ENCODE results near the gene CHMP6. TPM values are rescaled to one million over a fixed set of nuclear protein-coding genes. Genes with fewer than 3 reads are reported as not detected.

Gene CHMP6
- total and polyA plus RNA-seq, 12 donors, result 17.5 to 30.6 (median 22.8) TPM

DNA sequence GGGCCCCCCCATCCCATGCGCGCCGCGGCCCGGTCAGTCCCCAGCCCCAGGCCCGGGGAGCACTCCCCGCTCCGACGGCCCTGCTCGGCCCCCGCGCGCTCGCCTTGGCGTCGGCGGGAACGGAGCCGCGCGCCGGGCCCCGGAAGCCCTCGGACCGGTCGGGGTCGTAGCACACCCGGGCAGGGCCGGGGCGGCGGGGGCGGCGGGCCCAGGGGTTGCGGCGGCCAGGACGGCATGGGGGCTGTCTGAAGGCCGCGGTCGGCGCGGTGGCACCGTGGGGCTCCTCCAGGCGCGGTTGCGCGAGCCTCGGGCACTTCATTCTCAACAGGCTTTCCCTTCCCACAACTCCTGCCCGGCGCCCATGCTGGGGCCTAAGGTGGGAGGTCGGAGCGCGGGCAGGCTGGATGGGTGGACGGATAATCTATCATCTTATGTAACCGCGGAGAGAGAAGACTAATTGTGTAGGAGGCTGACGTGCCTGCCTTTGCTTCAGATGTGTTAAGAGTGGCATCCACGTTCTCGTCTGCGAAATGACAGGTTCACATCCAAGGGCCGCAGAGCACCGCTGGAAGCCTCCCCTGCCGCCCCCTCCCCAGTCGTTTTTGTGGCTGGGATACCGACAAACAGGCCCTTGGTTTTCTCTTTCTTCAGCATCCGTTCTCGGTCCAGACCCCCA is 44.0 kb downstream of the CHMP6 start:
- H3K27ac ChIP-seq, result peak overlapping the region in 8 of 10 donors; percentile 10 to 72 (median 63)
- intact Hi-C loops (cut with DNase I), result loop anchor here in 2 of 10 donors (1.0 to 5.0 kb wide), 2 partner anchors 47 kb away; no protein-coding TSS in a partner anchor
- H3K4me1 ChIP-seq, result peaks cover 21 to 87% (median 75%) of the 10 kb centered on the region in 9 donors
- DNase-seq, result no peak
- no peak for ATAC-seq
- TF ChIP-seq CTCF (IDR thresholded peaks at IDR 0.05), result no peak
- peak overlapping the region in 9 of 10 donors; percentile 52 to 77 (median 67) for H3K4me3 ChIP-seq
- 17% methylated on average over 65 to 66 of the region's 66 CpGs for WGBS, 2 donors
- H3K27me3 ChIP-seq, result peaks cover 0 to 17% (median 0%) of the 10 kb centered on the region in 7 donors
- H3K9me3 ChIP-seq, result no peaks in the 10 kb centered on the region
- peaks cover 0 to 12% (median 0%) of the 10 kb centered on the region in 9 donors for H3K36me3 ChIP-seq

- peaks cover 0 to 17% (median 0%) of the 10 kb centered on the region in 7 donors for H3K27me3 ChIP-seq
- H3K4me3 ChIP-seq, result peak overlapping the region in 9 of 10 donors; percentile 52 to 77 (median 67)
- 86 to 89% methylated on average over 24 of the region's 24 CpGs for WGBS, 2 donors
- DNase-seq, result no peak
- no peak for ATAC-seq
- H3K9me3 ChIP-seq, result no peaks in the 10 kb centered on the region
- TF ChIP-seq CTCF (IDR thresholded peaks at IDR 0.05), result no peak
- H3K36me3 ChIP-seq, result peaks cover 0 to 12% (median 0%) of the 10 kb centered on the region in 9 donors
- H3K27ac ChIP-seq, result peak overlapping the region in 1 of 10 donors; percentile 21
- intact Hi-C loops (cut with DNase I), result loop anchor here in 2 of 10 donors (1.0 to 5.0 kb wide), 2 partner anchors 46 kb away; no protein-coding TSS in a partner anchor
- H3K4me1 ChIP-seq, result peaks cover 20 to 87% (median 75%) of the 10 kb centered on the region in 9 donors
Measured at GRCh38 chr17:81036197-81036941, 44.7 kb downstream of the CHMP6 start.

- peaks cover 13 to 81% (median 68%) of the 10 kb centered on the region in 9 donors for H3K4me1 ChIP-seq
- ATAC-seq, result peak; percentile 21 to 82 (median 58)
- no peak for TF ChIP-seq CTCF (IDR thresholded peaks at IDR 0.05)
- WGBS, 2 donors, result 65 to 74% methylated on average over 28 of the region's 28 CpGs
- H3K27ac ChIP-seq, result peak overlapping the region in 8 of 10 donors; percentile 14 to 69 (median 52)
- peaks cover 0 to 8% (median 0%) of the 10 kb centered on the region in 9 donors for H3K36me3 ChIP-seq
- DNase-seq, result peak; percentile 68 to 71
- peak overlapping the region in 1 of 10 donors; percentile 12 for H3K4me3 ChIP-seq
- H3K27me3 ChIP-seq, result peaks cover 0 to 17% (median 0%) of the 10 kb centered on the region in 7 donors
- intact Hi-C loops (cut with DNase I), result loop anchor here in 1 of 10 donors (5.0 kb wide), 1 partner anchor 45 kb away; no protein-coding TSS in a partner anchor
- no peaks in the 10 kb centered on the region for H3K9me3 ChIP-seq
Measured at GRCh38 chr17:81037026-81037797, 45.6 kb downstream of the CHMP6 start.
